GM10266 (cell line): Measurements from ENCODE around the gene TOLLIP.

Experiments
- DNase-seq: peaks from one replicate; pipeline ENCODE4 v3.0.0; 2012; ENCODE audit errors: extremely low spot score
- CTCF ChIP-seq: IDR thresholded peaks from 2 replicates; pipeline ENCODE4 v1.5.1; 2012; ENCODE audit warnings: mild to moderate bottlenecking, low read depth; ENCODE audit not compliant: control insufficient read depth, insufficient read depth; ENCODE audit errors: missing control alignments

The TOLLIP gene

GRCh38 chr11:1239596-1240205, 69.7 kb downstream of the TOLLIP start:
- no peak for DNase-seq
- no peak for TF ChIP-seq CTCF

GRCh38 chr11:1238767-1239595, 70.5 kb downstream of the TOLLIP start:
- no peak for TF ChIP-seq CTCF

GRCh38 chr11:1237851-1238250, 71.6 kb downstream of the TOLLIP start:
- no peak for TF ChIP-seq CTCF
- no peak for DNase-seq

More at GRCh38 chr11:1238767-1239595, 70.5 kb downstream of the TOLLIP start:
- DNase-seq, result no peak

- no peak for DNase-seq
- no peak for TF ChIP-seq CTCF
Observed at GRCh38 chr11:1237128-1237580, 72.3 kb downstream of the TOLLIP start.

GRCh38 chr11:1236316-1237127, 72.9 kb downstream of the TOLLIP start:
- DNase-seq, result no peak
- no peak for TF ChIP-seq CTCF

- DNase-seq, result no peak
- no peak for TF ChIP-seq CTCF
Observed at GRCh38 chr11:1235901-1236315, 73.5 kb downstream of the TOLLIP start.

- no peak for TF ChIP-seq CTCF
- no peak for DNase-seq
Observed at GRCh38 chr11:1235306-1235900, 74.0 kb downstream of the TOLLIP start.
